Measurements from ENCODE around the gene DPCD.
"Not testable (repeated sequence)": the region's sequence is repeated elsewhere in the genome, so short reads cannot be mapped to it uniquely, and the experiment has no call there.

Gene DPCD

GRCh38 chr10:101630633-101630920 is 42.5 kb downstream of the DPCD start:
- Histone ChIP-seq H3K36me3 (ENCODE audit: insufficient read depth) (no peaks in the 10 kb centered on the region), H4K20me1 (ENCODE audit: insufficient read depth) (no peaks in the 10 kb centered on the region), H3K27ac (no peak overlapping the region), H3K27me3 (ENCODE audit: insufficient read depth, low read depth) (no peaks in the 10 kb centered on the region), H2AFZ (ENCODE audit: low read depth) (no peak overlapping the region), H3K4me2 (no peak overlapping the region), H3K9ac (no peak overlapping the region), H3K79me2 (ENCODE audit: insufficient read depth, low read depth) (no peaks in the 10 kb centered on the region), H3K4me3 (IDR thresholded peaks at IDR 0.05; ENCODE audit: insufficient read depth, low read depth, low read length) (no peak overlapping the region), H3K4me1 (ENCODE audit: low read depth, poor library complexity, severe bottlenecking) (no peaks in the 10 kb centered on the region)
- no peak for TF ChIP-seq CTCF (conservative IDR thresholded peaks at IDR 0.05; ENCODE audit: low read depth, low read length)

- H4K20me1 ChIP-seq (ENCODE audit: insufficient read depth), result no peaks in the 10 kb centered on the region
- no peaks in the 10 kb centered on the region for H3K4me1 ChIP-seq (ENCODE audit: low read depth, poor library complexity, severe bottlenecking)
Observed at GRCh38 chr10:101631821-101632475, 43.8 kb downstream of the DPCD start.

GRCh38 chr10:101633510-101633909 is 45.4 kb downstream of the DPCD start:
- not testable (repeated sequence) for H3K27me3 ChIP-seq (ENCODE audit: insufficient read depth, low read depth); H3K27ac ChIP-seq; H3K4me1 ChIP-seq (ENCODE audit: low read depth, poor library complexity, severe bottlenecking); H4K20me1 ChIP-seq (ENCODE audit: insufficient read depth); H3K4me3 ChIP-seq (IDR thresholded peaks at IDR 0.05; ENCODE audit: insufficient read depth, low read depth, low read length); H3K36me3 ChIP-seq (ENCODE audit: insufficient read depth); H3K9ac ChIP-seq; H3K4me2 ChIP-seq; H2AFZ ChIP-seq (ENCODE audit: low read depth); H3K79me2 ChIP-seq (ENCODE audit: insufficient read depth, low read depth)

More at GRCh38 chr10:101631821-101632475, 43.8 kb downstream of the DPCD start:
- Histone ChIP-seq H3K36me3 (ENCODE audit: insufficient read depth) (no peaks in the 10 kb centered on the region), H3K4me3 (IDR thresholded peaks at IDR 0.05; ENCODE audit: insufficient read depth, low read depth, low read length) (no peak overlapping the region), H3K9ac (no peak overlapping the region), H3K79me2 (ENCODE audit: insufficient read depth, low read depth) (no peaks in the 10 kb centered on the region), H3K27me3 (ENCODE audit: insufficient read depth, low read depth) (no peaks in the 10 kb centered on the region), H3K4me2 (no peak overlapping the region), H3K27ac (no peak overlapping the region), H2AFZ (ENCODE audit: low read depth) (no peak overlapping the region)
- TF ChIP-seq CTCF (conservative IDR thresholded peaks at IDR 0.05; ENCODE audit: low read depth, low read length), result no peak

- TF ChIP-seq CTCF (conservative IDR thresholded peaks at IDR 0.05; ENCODE audit: low read depth, low read length), result no peak
Observed at GRCh38 chr10:101639141-101639900, 51.2 kb downstream of the DPCD start.

GRCh38 chr10:101643546-101643945 is 55.4 kb downstream of the DPCD start:
- Histone ChIP-seq H2AFZ (ENCODE audit: low read depth) (no peak overlapping the region), H4K20me1 (ENCODE audit: insufficient read depth) (no peaks in the 10 kb centered on the region), H3K79me2 (ENCODE audit: insufficient read depth, low read depth) (no peaks in the 10 kb centered on the region), H3K4me1 (ENCODE audit: low read depth, poor library complexity, severe bottlenecking) (no peaks in the 10 kb centered on the region), H3K36me3 (ENCODE audit: insufficient read depth) (no peaks in the 10 kb centered on the region), H3K4me2 (no peak overlapping the region), H3K4me3 (IDR thresholded peaks at IDR 0.05; ENCODE audit: insufficient read depth, low read depth, low read length) (no peak overlapping the region), H3K27me3 (ENCODE audit: insufficient read depth, low read depth) (no peaks in the 10 kb centered on the region), H3K9ac (no peak overlapping the region), H3K27ac (no peak overlapping the region)
- TF ChIP-seq CTCF (conservative IDR thresholded peaks at IDR 0.05; ENCODE audit: low read depth, low read length), result no peak

More at GRCh38 chr10:101639141-101639900, 51.2 kb downstream of the DPCD start:
- H3K4me3 ChIP-seq (IDR thresholded peaks at IDR 0.05; ENCODE audit: insufficient read depth, low read depth, low read length), result no peak overlapping the region
- no peak overlapping the region for H3K4me2 ChIP-seq
- no peaks in the 10 kb centered on the region for H3K4me1 ChIP-seq (ENCODE audit: low read depth, poor library complexity, severe bottlenecking)
- H3K79me2 ChIP-seq (ENCODE audit: insufficient read depth, low read depth), result no peaks in the 10 kb centered on the region
- H3K36me3 ChIP-seq (ENCODE audit: insufficient read depth), result no peaks in the 10 kb centered on the region
- no peaks in the 10 kb centered on the region for H4K20me1 ChIP-seq (ENCODE audit: insufficient read depth)
- no peaks in the 10 kb centered on the region for H3K27me3 ChIP-seq (ENCODE audit: insufficient read depth, low read depth)
- H2AFZ ChIP-seq (ENCODE audit: low read depth), result no peak overlapping the region
- H3K27ac ChIP-seq, result no peak overlapping the region
- H3K9ac ChIP-seq, result no peak overlapping the region
